Measurements from ENCODE around the gene SIGLEC11.
"Not testable (repeated sequence)": the region's sequence is repeated elsewhere in the genome, so short reads cannot be mapped to it uniquely, and the experiment has no call there.

SIGLEC11 gene

GRCh38 chr19:49960980-49961379 is at the start of gene SIGLEC11:
SIGLEC11 (minus strand) TSS chr19:49961172; CDS start chr19:49961081, 91 bp downstream.
- in situ Hi-C loops (cut with MboI; ENCODE audit: low sequenced_read_pairs), result not testable (repeated sequence)

- in situ Hi-C loops (cut with MboI; ENCODE audit: low sequenced_read_pairs), result no loop called here
Measured at GRCh38 chr19:50008532-50008931, 47.6 kb upstream of the SIGLEC11 start.

GRCh38 chr19:50007947-50008346 is 47.0 kb upstream of the SIGLEC11 start:
- in situ Hi-C loops (cut with MboI; ENCODE audit: low sequenced_read_pairs), result no loop called here

GRCh38 chr19:50007170-50007569 is 46.2 kb upstream of the SIGLEC11 start:
- in situ Hi-C loops (cut with MboI; ENCODE audit: low sequenced_read_pairs), result no loop called here

- in situ Hi-C loops (cut with MboI; ENCODE audit: low sequenced_read_pairs), result no loop called here
Measured at GRCh38 chr19:50005428-50005827, 44.5 kb upstream of the SIGLEC11 start.

GRCh38 chr19:50003810-50004419 is 42.9 kb upstream of the SIGLEC11 start:
- in situ Hi-C loops (cut with MboI; ENCODE audit: low sequenced_read_pairs), result no loop called here

- in situ Hi-C loops (cut with MboI; ENCODE audit: low sequenced_read_pairs), result no loop called here
Measured at GRCh38 chr19:50003254-50003788, 42.3 kb upstream of the SIGLEC11 start.

GRCh38 chr19:50002386-50002960 is 41.5 kb upstream of the SIGLEC11 start:
- in situ Hi-C loops (cut with MboI; ENCODE audit: low sequenced_read_pairs), result no loop called here

GRCh38 chr19:50001775-50002174 is 40.8 kb upstream of the SIGLEC11 start:
- in situ Hi-C loops (cut with MboI; ENCODE audit: low sequenced_read_pairs), result no loop called here

GRCh38 chr19:50000841-50001557 is 40.0 kb upstream of the SIGLEC11 start:
- in situ Hi-C loops (cut with MboI; ENCODE audit: low sequenced_read_pairs), result no loop called here

- in situ Hi-C loops (cut with MboI; ENCODE audit: low sequenced_read_pairs), result no loop called here
Measured at GRCh38 chr19:50000038-50000840, 39.3 kb upstream of the SIGLEC11 start.

GRCh38 chr19:49999371-50000010 is 38.5 kb upstream of the SIGLEC11 start:
- in situ Hi-C loops (cut with MboI; ENCODE audit: low sequenced_read_pairs), result no loop called here

GRCh38 chr19:49997709-49998108 is 36.7 kb upstream of the SIGLEC11 start:
- in situ Hi-C loops (cut with MboI; ENCODE audit: low sequenced_read_pairs), result no loop called here

GRCh38 chr19:49988433-49988832 is 27.5 kb upstream of the SIGLEC11 start:
- in situ Hi-C loops (cut with MboI; ENCODE audit: low sequenced_read_pairs), result loop anchor here (10.0 kb wide), 1 partner anchor 54 kb away; no protein-coding TSS in a partner anchor

- in situ Hi-C loops (cut with MboI; ENCODE audit: low sequenced_read_pairs), result loop anchor here (10.0 kb wide), 1 partner anchor 53 kb away; no protein-coding TSS in a partner anchor
Measured at GRCh38 chr19:49988007-49988406, 27.0 kb upstream of the SIGLEC11 start.

- in situ Hi-C loops (cut with MboI; ENCODE audit: low sequenced_read_pairs), result loop anchor here (10.0 kb wide), 1 partner anchor 52 kb away; no protein-coding TSS in a partner anchor
Measured at GRCh38 chr19:49987159-49987698, 26.3 kb upstream of the SIGLEC11 start.

GRCh38 chr19:49986354-49986753 is 25.4 kb upstream of the SIGLEC11 start:
- in situ Hi-C loops (cut with MboI; ENCODE audit: low sequenced_read_pairs), result loop anchor here (10.0 kb wide), 1 partner anchor 52 kb away; no protein-coding TSS in a partner anchor

- in situ Hi-C loops (cut with MboI; ENCODE audit: low sequenced_read_pairs), result loop anchor here (10.0 kb wide), 1 partner anchor 51 kb away; no protein-coding TSS in a partner anchor
Measured at GRCh38 chr19:49985871-49986270, 24.9 kb upstream of the SIGLEC11 start.

- in situ Hi-C loops (cut with MboI; ENCODE audit: low sequenced_read_pairs), result loop anchor here (10.0 kb wide), 1 partner anchor 50 kb away; no protein-coding TSS in a partner anchor
Measured at GRCh38 chr19:49984491-49984890, 23.5 kb upstream of the SIGLEC11 start.

Data from HL-60/S4 treated with phorbol 12-myristate 13-acetate at 8.2 ng/mL for 4 days and 3 days (cell line).